AG09319 (cell line): ENCODE data around the gene BAZ1B.
"Not testable (repeated sequence)": the region's sequence is repeated elsewhere in the genome, so short reads cannot be mapped to it uniquely, and the experiment has no call there.

Source experiments
- DNase-seq: peaks from one replicate; pipeline ENCODE4 v3.0.0-alpha.2; 2010; ENCODE audit warnings: low read depth; ENCODE audit errors: extremely low read depth
- CTCF ChIP-seq: IDR thresholded peaks from 2 replicates; pipeline ENCODE4 v1.5.1; 2011; ENCODE audit warnings: low read depth, mild to moderate bottlenecking, inconsistent platforms, low read length, moderate library complexity

Gene BAZ1B

DNA sequence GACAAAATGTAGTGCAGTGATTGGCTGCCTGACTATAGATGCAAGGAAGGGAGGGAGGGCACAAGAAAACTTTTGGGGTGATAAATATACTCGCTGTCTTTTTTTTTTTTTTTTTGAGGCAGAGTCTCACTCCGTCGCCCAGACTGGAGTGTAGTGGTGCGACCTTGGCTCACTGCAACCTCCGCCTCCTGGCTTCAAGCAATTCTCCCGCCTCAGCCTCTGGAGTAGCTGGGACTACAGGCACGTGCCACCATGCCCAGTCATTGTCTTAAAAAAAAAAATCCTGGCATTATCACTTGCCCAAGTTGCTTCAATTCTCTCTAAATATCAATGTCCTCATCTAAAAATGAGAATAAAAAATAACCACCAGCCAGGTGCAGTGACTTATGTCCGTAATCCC is 96.1 kb downstream of the BAZ1B start:
- no peak for TF ChIP-seq CTCF
- no peak for DNase-seq

- TF ChIP-seq CTCF = no peak
- no peak for DNase-seq
These were observed 96.6 kb downstream of the BAZ1B start for GRCh38 chr7:73425356-73425983.

DNA sequence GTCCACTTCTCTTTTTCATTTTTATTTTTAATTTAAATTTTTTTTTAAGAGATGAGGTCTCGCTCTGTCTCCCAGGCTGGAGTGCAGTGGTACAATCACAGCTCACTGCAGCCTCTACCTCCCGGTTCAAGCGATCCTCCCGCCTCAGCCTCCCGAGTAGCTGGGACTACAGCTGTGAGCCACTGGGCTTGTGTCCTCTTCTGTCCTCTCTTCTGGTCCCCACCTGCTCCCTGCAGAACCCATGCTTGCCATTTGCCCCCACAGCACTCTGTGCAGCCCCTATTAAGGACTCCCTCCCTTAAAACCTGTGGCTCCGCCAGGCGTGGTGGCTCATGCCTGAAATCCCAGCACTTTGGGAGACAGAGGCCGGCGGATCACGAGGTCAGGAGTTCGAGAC is 97.6 kb downstream of the BAZ1B start:
- DNase-seq = no peak
- no peak for TF ChIP-seq CTCF

DNA sequence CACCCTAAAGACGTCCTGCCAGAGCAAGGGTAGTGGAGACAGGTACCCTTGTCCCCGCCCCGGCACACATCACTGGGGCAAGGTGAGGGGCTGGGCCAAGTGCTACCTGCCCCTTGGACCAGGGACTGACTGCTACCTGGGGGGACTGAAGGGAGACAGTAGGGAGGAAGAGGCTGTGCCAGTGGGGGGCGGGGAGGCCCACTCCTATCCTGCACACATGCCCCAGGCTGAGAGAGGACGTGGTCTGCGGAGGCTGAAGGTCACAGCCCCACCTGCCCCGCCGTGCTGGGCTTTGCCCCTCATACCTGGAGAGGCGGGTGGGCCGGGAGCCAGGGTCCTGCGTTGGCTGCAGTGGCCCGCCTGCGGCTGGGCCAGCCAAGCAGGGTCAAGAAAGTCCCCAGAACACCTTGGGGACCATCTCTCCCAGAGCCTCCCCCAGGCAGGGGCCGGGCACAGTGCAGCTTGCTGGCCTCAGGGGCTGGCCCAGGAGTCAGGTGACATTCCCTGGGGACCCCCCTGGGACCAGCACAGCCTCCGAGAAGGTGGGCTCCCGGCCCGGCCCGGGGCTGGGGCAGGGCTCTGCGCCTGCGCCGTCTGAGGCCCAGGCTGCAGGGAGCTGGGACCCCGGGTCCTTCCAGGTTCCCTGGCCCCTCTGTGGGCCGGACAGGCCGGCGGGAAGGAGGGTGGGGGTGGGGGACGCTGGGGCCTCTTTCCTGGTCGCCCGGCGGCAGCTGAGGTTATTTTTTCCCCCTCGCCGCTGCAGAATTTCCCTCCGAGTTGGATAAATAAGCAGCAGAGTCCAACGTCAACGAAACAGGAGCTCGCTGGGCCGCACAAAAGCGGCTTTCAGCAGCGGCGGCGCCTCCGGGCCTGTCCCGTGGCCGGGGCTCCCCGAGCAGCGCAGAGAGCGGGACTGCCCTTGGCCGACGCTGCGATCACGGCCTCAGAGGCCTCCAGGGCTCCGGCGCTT is 98.3 kb downstream of the BAZ1B start:
- TF ChIP-seq CTCF = no peak
- DNase-seq = no peak

- DNase-seq = not testable (repeated sequence)
These were observed 101.5 kb downstream of the BAZ1B start for GRCh38 chr7:73420610-73421009.

DNA sequence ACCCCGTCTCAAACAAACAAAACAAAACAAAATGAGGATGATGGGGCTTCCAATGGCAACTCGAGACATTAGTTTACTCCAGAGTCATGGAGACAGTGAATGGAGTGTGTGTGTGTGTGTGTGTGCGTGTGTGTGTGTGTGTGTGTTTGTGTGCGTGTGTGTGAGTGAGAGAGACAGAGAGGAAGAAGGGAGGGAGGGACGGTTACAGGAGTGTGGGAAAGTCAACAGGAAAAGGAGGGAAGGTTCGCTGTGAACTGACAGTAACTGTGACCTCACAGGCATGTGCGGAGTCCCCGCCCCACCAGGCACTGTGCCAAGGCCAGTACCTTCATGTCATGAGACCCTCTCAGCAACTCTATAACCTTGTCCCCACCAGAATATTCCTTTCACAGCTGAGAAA is 102.1 kb downstream of the BAZ1B start:
- not testable (repeated sequence) for DNase-seq

- no peak for DNase-seq
- no peak for TF ChIP-seq CTCF
These were observed 103.9 kb downstream of the BAZ1B start for GRCh38 chr7:73418113-73418703.

DNA sequence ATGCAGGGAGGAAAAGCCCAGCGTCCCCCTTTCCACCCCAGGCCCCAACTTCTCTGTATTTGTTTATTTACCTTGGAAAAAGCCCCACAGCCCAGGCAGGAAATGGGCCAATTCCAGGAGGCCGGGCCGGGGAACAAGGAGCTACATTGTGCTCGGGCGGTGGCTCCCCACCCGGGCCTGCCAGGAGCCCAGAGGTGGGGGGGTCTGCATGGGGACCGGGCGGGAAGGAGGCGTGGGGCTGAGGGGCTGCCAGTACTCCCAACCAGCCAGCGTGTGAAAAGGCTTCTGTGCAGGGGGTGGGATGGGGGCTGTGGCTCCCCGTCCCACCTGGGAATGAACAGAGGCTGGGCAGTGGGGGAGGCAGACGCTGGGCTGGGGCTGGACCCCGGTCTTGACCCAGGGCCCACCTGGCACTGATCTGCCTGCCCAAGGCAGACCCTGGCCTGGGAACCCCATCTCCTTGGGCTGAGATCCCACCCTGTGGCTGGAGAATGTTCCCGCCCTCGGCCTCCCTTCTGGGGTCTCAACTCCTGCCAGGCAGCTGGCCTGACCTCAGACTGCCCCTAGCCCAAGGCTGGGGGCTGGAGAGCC is 111.5 kb downstream of the BAZ1B start:
- DNase-seq = not testable (repeated sequence)

- not testable (repeated sequence) for DNase-seq
These were observed 117.2 kb downstream of the BAZ1B start for GRCh38 chr7:73404860-73405259.

DNA sequence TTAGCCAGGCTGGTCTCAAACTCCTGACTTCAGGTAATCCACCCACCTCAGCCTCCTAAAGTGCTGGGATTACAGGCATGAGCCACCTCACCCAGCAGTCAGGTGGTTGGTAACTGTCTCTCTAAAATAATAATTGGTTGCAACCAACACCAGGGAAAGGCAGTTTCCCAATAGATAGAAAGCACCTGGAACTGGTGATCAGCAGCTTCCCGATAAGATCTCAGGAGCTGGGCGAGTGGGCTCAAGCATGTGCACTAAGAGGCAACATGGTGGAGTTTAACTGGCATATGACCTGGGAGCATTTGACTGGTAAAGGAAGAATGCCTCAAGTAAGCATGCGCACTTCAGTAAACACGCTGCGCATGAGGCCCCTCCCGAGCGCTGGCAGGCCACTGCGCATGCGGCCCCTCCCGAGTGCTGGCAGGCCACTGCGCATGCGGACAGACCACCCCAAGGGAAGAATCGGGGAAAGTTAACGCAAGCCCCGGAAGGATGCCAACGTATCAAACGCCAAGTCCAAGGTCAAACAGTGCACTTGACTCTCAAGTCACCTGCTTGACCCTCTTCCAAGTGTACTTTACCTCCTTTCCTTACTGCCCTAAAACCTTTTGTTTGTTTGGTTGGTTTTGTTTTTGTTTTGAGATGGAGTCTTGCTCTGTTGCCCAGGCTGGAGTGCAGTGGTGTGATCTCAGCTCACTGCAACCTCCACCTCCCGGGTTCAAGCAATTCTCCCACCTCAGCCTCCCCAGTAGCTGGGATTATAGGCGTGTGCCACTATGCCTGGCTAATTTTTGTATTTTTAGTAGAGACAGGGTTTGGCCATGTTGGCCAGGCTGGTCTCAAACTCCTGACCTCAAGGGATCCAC is 122.7 kb downstream of the BAZ1B start:
- DNase-seq = peak; percentile 45
